Heart right ventricle (tissue), 16 donors: Measurements from ENCODE around the gene GNPTG. TPM values are rescaled to one million over a fixed set of nuclear protein-coding genes. Genes with fewer than 3 reads are reported as not detected.

Experiments
- ATAC-seq, 8 donors: fragments of 200-7000 bp; cut with Tn5 transposase; one replicate each; pipeline ENCODE4 v1.9.1; 2020; ENCODE audit warnings: mild to moderate bottlenecking in 8 of 8, moderate library complexity in 8 of 8, moderate number of reproducible peaks in 1 of 8
- DNase-seq, 2 donors: peaks; one replicate each; pipeline ENCODE4 v3.0.0-alpha.2; 2020
- H3K27ac ChIP-seq, 10 donors: fragments of 200-600 bp; sonication (generic) in 2 of 10; one replicate each; pipeline versions ENCODE4 v1.5.0 to v1.8.0; 2020 to 2022; ENCODE audit warnings: mild to moderate bottlenecking in 3 of 10
- H3K27me3 ChIP-seq, 7 donors: fragments of 200-600 bp; one replicate each; pipeline ENCODE4 v1.8.0; 2021 to 2022; ENCODE audit warnings: mild to moderate bottlenecking in 2 of 7
- H3K36me3 ChIP-seq, 9 donors: fragments of 200-600 bp; sonication (generic) in 1 of 9; one replicate each; pipeline versions ENCODE4 v1.5.0 to v1.8.0; 2020 to 2022; ENCODE audit warnings: mild to moderate bottlenecking in 2 of 9
- H3K4me1 ChIP-seq, 9 donors: fragments of 200-600 bp; sonication (generic) in 1 of 9; one replicate each; pipeline versions ENCODE4 v1.5.0 to v1.8.0; 2020 to 2022; ENCODE audit warnings: mild to moderate bottlenecking in 4 of 9
- H3K4me3 ChIP-seq, 10 donors: fragments of 200-600 bp; sonication (generic) in 2 of 10; one replicate each; pipeline versions ENCODE4 v1.5.0 to v1.8.0; 2020 to 2022; ENCODE audit warnings: mild to moderate bottlenecking in 7 of 10, moderate library complexity in 2 of 10
- H3K9me3 ChIP-seq, 11 donors: fragments of 200-600 bp in 10 of 11; sonication (generic) in 2 of 11; one replicate each; pipeline versions ENCODE4 v1.5.0 to v1.8.0; 2013 to 2022; ENCODE audit warnings: mild to moderate bottlenecking in 2 of 11, control low read depth in 1 of 11, moderate library complexity in 1 of 11
- CTCF ChIP-seq, 9 donors: fragments of 200-600 bp; sonication (generic) in 2 of 9; IDR thresholded peaks; one replicate each; pipeline versions ENCODE4 v1.5.0 to v1.8.0; 2021 to 2022; ENCODE audit warnings: antibody characterized with exemption in 9 of 9, mild to moderate bottlenecking in 5 of 9, moderate library complexity in 1 of 9
- WGBS, 2 donors: extraction: QIAGEN DNeasy Blood & Tissue Kit; methylation state at CpG; one replicate each; pipeline ENCODE4 v1.1.7; 2013; ENCODE audit warnings: inconsistent platforms in 1 of 2; 5-methylcytosine and 5-hydroxymethylcytosine counted together
- intact Hi-C, 10 donors: fragments of 100-400 bp; cut with DNase I; formaldehyde crosslinking; loops; one replicate each; pipeline versions ENCODE4 v1.11.1 to v1.14.2; 2022
- polyA plus RNA-seq, 2 donors: library from polyadenylated mRNA; stranded (reverse); fragments of 200-250 nt; gene quantifications; one replicate each; pipeline ENCODE4 v1.2.3, GENCODE V29; 2013
- total RNA-seq, 10 donors: library from RNA; stranded (reverse); fragmentation: NEBNext Ultra II Directional in 3 of 10; extraction: Animal tissue kit (Norgen Biotek cat#: 25700) in 3 of 10; gene quantifications; one replicate each; pipeline versions ENCODE4 v1.2.1 to v1.2.4, GENCODE V29; 2021 to 2023
- donor health status: Arrhythmogenic right ventricular cardiomyopathy.
- donor health status: ischemic (EF 13 %, LVEDD 7.1; RV severe dilation, severe dysfunction).
- donor health status: healthy with polysubstance abuse.
- donor health status: DM: no; HTN: yes; CAD: no.
- donor health status: DM: no; HTN: no; CAD: no.
- donor health status: ischemic (EF 25% LVEDD 6.9; RV normal size, moderate dysfunction).
- donor health status: ischemic (EF 25% LVEDD 5.7; RV mildly dilated, moderate dysfunction).
- donor health status: healthy.
- donor health status: DM: yes; HTN: yes; CAD: no.
- donor health status: Ischemic cardiomyopathy.
- donor health status: ischemic (EF 35%, LVEDD 5.7; RV mildly dilated, moderate dysfunction).
- donor health status: nonischemic (EF 11% LVEDD 7.7; RV severe dilation, severe dysfunction).
- donor health status: DM: yes; HTN: yes; CAD: no.
- donor health status: PGD.
- donor health status: ischemic (EF 29% LVEDD 5.4; RV normal size, mild dysfunction).
- donor health status: nonischemic (EF 23%, LVEDD 6.1; RV moderate dilation, normal function).

The GNPTG gene
- total and polyA plus RNA-seq, 12 donors = 24.8 to 56.3 (median 31.8) TPM

DNA sequence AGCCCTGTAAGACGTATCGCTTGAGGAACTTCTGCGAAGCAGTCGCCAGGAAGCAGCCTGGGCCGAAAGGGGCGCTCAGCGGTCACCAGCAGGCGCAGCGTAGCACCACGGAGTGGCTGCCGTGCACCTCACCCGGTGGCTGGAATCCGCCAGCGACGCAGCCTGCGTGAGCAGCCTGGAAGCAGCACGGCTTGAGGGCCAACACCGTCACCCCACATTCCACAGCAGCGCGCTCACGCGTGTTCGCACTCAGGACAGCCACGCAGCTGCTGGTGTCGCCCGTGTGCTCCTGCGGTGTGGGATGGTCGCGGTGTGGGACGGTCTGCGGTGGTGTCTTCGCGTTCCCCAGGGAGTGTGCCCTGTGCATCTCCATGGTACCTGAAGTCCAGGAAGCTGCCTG, 32.7 kb upstream of the GNPTG start:
- no peak for ATAC-seq
- Histone ChIP-seq H3K9me3 (no peaks in the 10 kb centered on the region), H3K36me3 (peaks cover 5 to 100% (median 77%) of the 10 kb centered on the region in 9 donors), H3K4me3 (no peak overlapping the region), H3K4me1 (peaks cover 0 to 5% (median 0%) of the 10 kb centered on the region in 9 donors), H3K27me3 (no peaks in the 10 kb centered on the region), H3K27ac (no peak overlapping the region)
- 90 to 94% methylated on average over 33 of the region's 33 CpGs for WGBS, 2 donors
- intact Hi-C loops = loop anchor here in 1 of 10 donors (10.0 kb wide), 1 partner anchor 86 kb away; no protein-coding TSS in a partner anchor
- no peak for DNase-seq
- TF ChIP-seq CTCF (IDR thresholded peaks at IDR 0.05) = no peak

GRCh38 chr16:1320097-1320496, 31.6 kb upstream of the GNPTG start:
- Histone ChIP-seq H3K4me1 (no peaks in the 10 kb centered on the region), H3K9me3 (no peaks in the 10 kb centered on the region), H3K27ac (no peak overlapping the region), H3K36me3 (peaks cover 5 to 100% (median 76%) of the 10 kb centered on the region in 9 donors), H3K27me3 (no peaks in the 10 kb centered on the region), H3K4me3 (no peak overlapping the region)
- TF ChIP-seq CTCF (IDR thresholded peaks at IDR 0.05) = no peak
- ATAC-seq = no peak
- no peak for DNase-seq
- intact Hi-C loops = no loop called here
- 84 to 95% methylated on average over 11 to 12 of the region's 12 CpGs for WGBS, 2 donors

DNA sequence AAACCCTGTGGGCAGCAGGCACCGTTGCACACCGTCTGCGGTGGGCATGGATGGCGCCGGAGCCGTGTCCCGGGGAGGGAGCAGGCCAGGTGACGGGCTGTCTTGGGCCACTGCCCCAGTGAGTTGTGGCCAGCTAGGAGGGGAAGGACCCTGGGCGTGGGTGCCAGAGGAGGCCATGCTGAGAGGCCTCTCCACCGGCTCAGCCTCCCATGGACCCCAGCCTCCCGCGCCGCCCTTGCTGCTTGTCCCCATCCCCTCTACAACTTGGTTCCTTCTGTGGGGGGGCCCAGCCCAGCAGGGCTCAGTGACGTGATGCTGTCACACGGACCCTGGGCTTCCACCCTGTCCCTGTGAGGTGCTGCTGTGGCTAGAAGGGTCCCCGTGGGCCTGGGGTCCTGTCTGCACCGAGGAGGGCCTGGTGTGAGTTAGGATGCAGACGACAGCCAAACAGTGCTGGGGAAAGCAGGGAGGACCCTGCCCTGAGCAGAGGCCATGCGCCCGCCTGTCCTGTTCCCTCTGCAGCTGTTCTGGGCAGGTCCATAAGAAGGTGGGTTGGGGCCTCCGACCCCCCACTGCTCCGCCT, 31.0 kb upstream of the GNPTG start:
- Histone ChIP-seq H3K27me3 (no peaks in the 10 kb centered on the region), H3K27ac (no peak overlapping the region), H3K4me1 (peaks cover 0 to 5% (median 0%) of the 10 kb centered on the region in 9 donors), H3K36me3 (peaks cover 5 to 100% (median 74%) of the 10 kb centered on the region in 9 donors), H3K4me3 (no peak overlapping the region), H3K9me3 (no peaks in the 10 kb centered on the region)
- no peak for TF ChIP-seq CTCF (IDR thresholded peaks at IDR 0.05)
- 85 to 91% methylated on average over 21 to 22 of the region's 22 CpGs for WGBS, 2 donors
- ATAC-seq = peak in 1 of 8 donors; percentile 41
- intact Hi-C loops = no loop called here
- DNase-seq = no peak

GRCh38 chr16:1322407-1322806, 29.3 kb upstream of the GNPTG start:
- 97 to 98% methylated on average over 8 of the region's 8 CpGs for WGBS, 2 donors
- H3K9me3 ChIP-seq = no peaks in the 10 kb centered on the region
- no peak overlapping the region for H3K27ac ChIP-seq
- no peak for TF ChIP-seq CTCF (IDR thresholded peaks at IDR 0.05)
- H3K4me1 ChIP-seq = peaks cover 0 to 16% (median 0%) of the 10 kb centered on the region in 9 donors
- H3K4me3 ChIP-seq = no peak overlapping the region
- H3K36me3 ChIP-seq = peaks cover 5 to 95% (median 58%) of the 10 kb centered on the region in 9 donors
- DNase-seq (no peak), ATAC-seq (no peak)
- H3K27me3 ChIP-seq = no peaks in the 10 kb centered on the region
- intact Hi-C loops = no loop called here
